ENCODE results near the gene HES5.
"Not testable (repeated sequence)": the region's sequence is repeated elsewhere in the genome, so short reads cannot be mapped to it uniquely, and the experiment has no call there.

DNA sequence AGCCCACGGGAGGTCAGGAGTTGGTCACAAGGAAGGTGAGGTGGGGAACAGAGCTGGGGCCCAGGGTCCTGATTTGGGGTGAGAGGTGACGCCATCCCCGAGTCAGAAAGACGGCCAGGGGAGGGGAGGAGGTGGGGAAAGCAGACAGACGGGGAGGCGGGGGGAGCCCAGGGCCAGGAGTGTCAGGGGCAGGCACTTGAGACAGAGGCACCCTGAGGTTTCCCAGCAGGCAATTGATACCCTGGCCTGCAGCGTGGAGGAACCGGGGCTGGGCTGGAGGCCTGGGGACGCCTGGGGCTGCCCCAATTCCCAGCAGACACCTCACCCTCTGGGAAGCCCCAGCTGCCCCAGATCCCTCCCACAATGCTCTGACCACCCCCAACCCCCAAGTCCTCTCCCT, 23.0 kb upstream of the HES5 start:
- not testable (repeated sequence) for TF ChIP-seq POLR2AphosphoS5 (IDR thresholded peaks at IDR 0.05); TAF1 (IDR thresholded peaks at IDR 0.05; ENCODE audit: low read depth); SMC3 (conservative IDR thresholded peaks at IDR 0.05; ENCODE audit: poor library complexity); EP300 (conservative IDR thresholded peaks at IDR 0.05; ENCODE audit: poor library complexity, severe bottlenecking)
- TF ChIP-seq, protein P1, sequence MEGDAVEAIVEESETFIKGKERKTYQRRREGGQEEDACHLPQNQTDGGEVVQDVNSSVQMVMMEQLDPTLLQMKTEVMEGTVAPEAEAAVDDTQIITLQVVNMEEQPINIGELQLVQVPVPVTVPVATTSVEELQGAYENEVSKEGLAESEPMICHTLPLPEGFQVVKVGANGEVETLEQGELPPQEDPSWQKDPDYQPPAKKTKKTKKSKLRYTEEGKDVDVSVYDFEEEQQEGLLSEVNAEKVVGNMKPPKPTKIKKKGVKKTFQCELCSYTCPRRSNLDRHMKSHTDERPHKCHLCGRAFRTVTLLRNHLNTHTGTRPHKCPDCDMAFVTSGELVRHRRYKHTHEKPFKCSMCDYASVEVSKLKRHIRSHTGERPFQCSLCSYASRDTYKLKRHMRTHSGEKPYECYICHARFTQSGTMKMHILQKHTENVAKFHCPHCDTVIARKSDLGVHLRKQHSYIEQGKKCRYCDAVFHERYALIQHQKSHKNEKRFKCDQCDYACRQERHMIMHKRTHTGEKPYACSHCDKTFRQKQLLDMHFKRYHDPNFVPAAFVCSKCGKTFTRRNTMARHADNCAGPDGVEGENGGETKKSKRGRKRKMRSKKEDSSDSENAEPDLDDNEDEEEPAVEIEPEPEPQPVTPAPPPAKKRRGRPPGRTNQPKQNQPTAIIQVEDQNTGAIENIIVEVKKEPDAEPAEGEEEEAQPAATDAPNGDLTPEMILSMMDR (IDR thresholded peaks at IDR 0.05; ENCODE audit: poor library complexity, severe bottlenecking) = not testable (repeated sequence)
- TF ChIP-seq, protein P2, sequence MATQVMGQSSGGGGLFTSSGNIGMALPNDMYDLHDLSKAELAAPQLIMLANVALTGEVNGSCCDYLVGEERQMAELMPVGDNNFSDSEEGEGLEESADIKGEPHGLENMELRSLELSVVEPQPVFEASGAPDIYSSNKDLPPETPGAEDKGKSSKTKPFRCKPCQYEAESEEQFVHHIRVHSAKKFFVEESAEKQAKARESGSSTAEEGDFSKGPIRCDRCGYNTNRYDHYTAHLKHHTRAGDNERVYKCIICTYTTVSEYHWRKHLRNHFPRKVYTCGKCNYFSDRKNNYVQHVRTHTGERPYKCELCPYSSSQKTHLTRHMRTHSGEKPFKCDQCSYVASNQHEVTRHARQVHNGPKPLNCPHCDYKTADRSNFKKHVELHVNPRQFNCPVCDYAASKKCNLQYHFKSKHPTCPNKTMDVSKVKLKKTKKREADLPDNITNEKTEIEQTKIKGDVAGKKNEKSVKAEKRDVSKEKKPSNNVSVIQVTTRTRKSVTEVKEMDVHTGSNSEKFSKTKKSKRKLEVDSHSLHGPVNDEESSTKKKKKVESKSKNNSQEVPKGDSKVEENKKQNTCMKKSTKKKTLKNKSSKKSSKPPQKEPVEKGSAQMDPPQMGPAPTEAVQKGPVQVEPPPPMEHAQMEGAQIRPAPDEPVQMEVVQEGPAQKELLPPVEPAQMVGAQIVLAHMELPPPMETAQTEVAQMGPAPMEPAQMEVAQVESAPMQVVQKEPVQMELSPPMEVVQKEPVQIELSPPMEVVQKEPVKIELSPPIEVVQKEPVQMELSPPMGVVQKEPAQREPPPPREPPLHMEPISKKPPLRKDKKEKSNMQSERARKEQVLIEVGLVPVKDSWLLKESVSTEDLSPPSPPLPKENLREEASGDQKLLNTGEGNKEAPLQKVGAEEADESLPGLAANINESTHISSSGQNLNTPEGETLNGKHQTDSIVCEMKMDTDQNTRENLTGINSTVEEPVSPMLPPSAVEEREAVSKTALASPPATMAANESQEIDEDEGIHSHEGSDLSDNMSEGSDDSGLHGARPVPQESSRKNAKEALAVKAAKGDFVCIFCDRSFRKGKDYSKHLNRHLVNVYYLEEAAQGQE (IDR thresholded peaks at IDR 0.05; ENCODE audit: borderline replicate concordance) = not testable (repeated sequence)
